ENCODE measurements around the gene MAD1L1.
"Not testable (repeated sequence)": the region's sequence is repeated elsewhere in the genome, so short reads cannot be mapped to it uniquely, and the experiment has no call there.

The MAD1L1 gene

GRCh38 chr7:2180081-2180480, 52.7 kb downstream of the MAD1L1 start:
- DNase-seq (ENCODE audit: low read depth in 2 of 2, low spot score in 1 of 2): no peak

GRCh38 chr7:2175514-2175913, 57.2 kb downstream of the MAD1L1 start:
- no peak for DNase-seq (ENCODE audit: low read depth in 2 of 2, low spot score in 1 of 2)

- DNase-seq (ENCODE audit: low read depth in 2 of 2, low spot score in 1 of 2): no peak
Measured at GRCh38 chr7:2175091-2175490, 57.7 kb downstream of the MAD1L1 start.

- no peak for DNase-seq (ENCODE audit: low read depth in 2 of 2, low spot score in 1 of 2)
Measured at GRCh38 chr7:2173189-2173827, 59.4 kb downstream of the MAD1L1 start.

- DNase-seq (ENCODE audit: low read depth in 2 of 2, low spot score in 1 of 2): no peak
Measured at GRCh38 chr7:2172311-2173188, 60.2 kb downstream of the MAD1L1 start.

GRCh38 chr7:2171855-2172254, 60.9 kb downstream of the MAD1L1 start:
- DNase-seq (ENCODE audit: low read depth in 2 of 2, low spot score in 1 of 2): no peak

GRCh38 chr7:2170576-2171521, 61.9 kb downstream of the MAD1L1 start:
- no peak for DNase-seq (ENCODE audit: low read depth in 2 of 2, low spot score in 1 of 2)

- no peak for DNase-seq (ENCODE audit: low read depth in 2 of 2, low spot score in 1 of 2)
Measured at GRCh38 chr7:2169923-2170575, 62.7 kb downstream of the MAD1L1 start.

GRCh38 chr7:2168615-2169311, 64.0 kb downstream of the MAD1L1 start:
- no peak for DNase-seq (ENCODE audit: low read depth in 2 of 2, low spot score in 1 of 2)

- DNase-seq (ENCODE audit: low read depth in 2 of 2, low spot score in 1 of 2): no peak
Measured at GRCh38 chr7:2166625-2167280, 66.0 kb downstream of the MAD1L1 start.

- DNase-seq (ENCODE audit: low read depth in 2 of 2, low spot score in 1 of 2): no peak
Measured at GRCh38 chr7:2165610-2166594, 66.8 kb downstream of the MAD1L1 start.

- DNase-seq (ENCODE audit: low read depth in 2 of 2, low spot score in 1 of 2): no peak
Measured at GRCh38 chr7:2165239-2165609, 67.5 kb downstream of the MAD1L1 start.

GRCh38 chr7:2164646-2165045, 68.1 kb downstream of the MAD1L1 start:
- no peak for DNase-seq (ENCODE audit: low read depth in 2 of 2, low spot score in 1 of 2)

GRCh38 chr7:2163600-2164555, 68.9 kb downstream of the MAD1L1 start:
- no peak for DNase-seq (ENCODE audit: low read depth in 2 of 2, low spot score in 1 of 2)

- no peak for DNase-seq (ENCODE audit: low read depth in 2 of 2, low spot score in 1 of 2)
Measured at GRCh38 chr7:2162959-2163358, 69.8 kb downstream of the MAD1L1 start.

GRCh38 chr7:2162004-2162902, 70.5 kb downstream of the MAD1L1 start:
- not testable (repeated sequence) for DNase-seq (ENCODE audit: low read depth in 2 of 2, low spot score in 1 of 2)

- DNase-seq (ENCODE audit: low read depth in 2 of 2, low spot score in 1 of 2): no peak
Measured at GRCh38 chr7:2159176-2159520, 73.6 kb downstream of the MAD1L1 start.

All from stimulated activated CD8-positive, alpha-beta memory T cell treated with anti-CD3 and anti-CD28 coated beads, Interleukin-4, amount 100 ng/mL, for 4 hours (primary cell).